NK-92 (cell line): ENCODE measurements around the gene GLG1.
"Not testable (repeated sequence)": the region's sequence is repeated elsewhere in the genome, so short reads cannot be mapped to it uniquely, and the experiment has no call there.

ENCODE experiments used
- DNase-seq: peaks from one replicate; lab custom pipeline; 2025; ENCODE audit not compliant: unreplicated experiment; lab: John Stamatoyannopoulos, UW

The GLG1 gene

DNA sequence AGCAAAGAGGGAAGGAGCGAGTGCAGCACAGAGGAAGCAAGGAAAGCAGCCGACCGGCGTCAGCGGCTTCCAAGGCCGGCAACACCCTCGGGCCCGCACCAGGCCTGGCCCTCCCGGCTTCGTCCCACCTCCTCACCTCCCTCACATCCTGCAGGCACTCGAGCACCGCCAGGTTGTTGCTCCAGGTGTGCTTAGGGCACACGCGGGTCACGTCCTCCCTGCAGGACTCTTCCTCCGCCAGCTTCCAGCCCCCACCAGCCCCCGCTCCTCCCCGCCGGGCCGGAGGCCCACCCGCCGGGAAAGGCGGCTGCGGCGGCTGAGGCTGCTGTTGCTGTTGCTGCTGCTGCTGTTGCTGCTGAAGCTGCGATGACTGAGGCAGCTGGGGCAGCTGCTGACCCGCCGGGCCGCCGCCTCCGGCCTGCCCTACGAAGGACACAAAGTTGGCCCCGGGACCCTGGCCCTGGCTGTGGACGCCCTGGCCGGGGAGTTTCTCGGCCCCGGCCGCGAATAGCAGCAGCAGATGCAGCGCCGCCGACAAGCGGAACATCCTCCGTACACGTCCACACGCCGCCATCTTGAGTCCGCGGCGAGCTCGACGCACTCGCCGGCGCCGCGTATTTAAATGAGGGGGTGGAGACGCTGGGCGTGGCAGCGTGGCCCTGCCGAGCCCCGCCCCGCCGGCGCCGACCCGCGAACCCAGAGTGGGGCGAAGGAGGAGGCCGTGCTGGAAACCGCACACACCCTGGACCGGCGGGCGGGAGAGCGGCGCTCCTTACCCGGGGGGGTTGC is at the start of gene GLG1:
GLG1 (minus strand) TSS at position 594 of the 789 bp plus-strand sequence; CDS start at position 574, 20 bp downstream.
- DNase-seq: peak; percentile 32

DNA sequence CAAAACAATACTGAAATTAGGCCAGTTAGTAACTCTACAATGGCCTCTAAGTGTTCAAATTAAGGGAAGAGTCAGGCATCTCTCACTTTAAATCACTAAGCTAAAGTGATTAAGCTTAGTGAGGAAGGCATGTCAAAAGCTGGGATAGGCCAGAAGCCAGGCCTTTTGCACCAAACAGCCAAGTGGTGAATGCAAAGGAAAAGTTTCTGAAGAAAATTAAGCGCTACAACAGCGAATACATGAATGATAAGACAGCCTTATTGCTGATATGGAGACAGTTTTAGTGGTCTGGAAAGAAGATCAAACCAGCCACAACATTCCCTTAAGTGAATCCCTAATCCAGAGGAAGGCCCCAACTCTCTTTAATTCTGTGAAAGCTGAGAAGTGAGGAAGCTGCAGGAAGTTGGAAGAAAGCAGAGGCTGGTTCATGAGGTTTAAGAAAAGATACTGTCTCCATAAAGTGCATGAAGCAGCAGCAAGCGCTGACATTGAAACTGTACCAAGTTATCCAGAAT is 47.7 kb upstream of the GLG1 start:
- no peak for DNase-seq

DNA sequence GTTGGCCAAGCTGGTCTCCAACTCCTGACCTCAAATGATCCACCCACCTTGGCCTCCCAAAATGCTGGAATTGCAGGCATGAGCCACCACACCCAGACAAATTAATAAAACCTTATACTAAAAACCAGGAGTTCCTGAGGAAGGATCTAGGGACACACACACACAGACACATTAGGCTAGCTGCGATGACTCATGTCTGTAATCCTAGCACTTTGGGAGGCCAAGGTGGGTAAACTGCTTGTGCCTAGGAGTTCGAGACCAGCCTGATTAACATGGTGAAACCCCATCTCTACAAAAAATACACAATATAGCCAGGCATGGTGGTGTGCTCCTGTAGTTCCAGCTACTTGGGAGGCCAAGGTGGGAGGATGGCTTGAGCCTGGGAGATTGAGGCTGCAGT is 46.0 kb upstream of the GLG1 start:
- not testable (repeated sequence) for DNase-seq

DNA sequence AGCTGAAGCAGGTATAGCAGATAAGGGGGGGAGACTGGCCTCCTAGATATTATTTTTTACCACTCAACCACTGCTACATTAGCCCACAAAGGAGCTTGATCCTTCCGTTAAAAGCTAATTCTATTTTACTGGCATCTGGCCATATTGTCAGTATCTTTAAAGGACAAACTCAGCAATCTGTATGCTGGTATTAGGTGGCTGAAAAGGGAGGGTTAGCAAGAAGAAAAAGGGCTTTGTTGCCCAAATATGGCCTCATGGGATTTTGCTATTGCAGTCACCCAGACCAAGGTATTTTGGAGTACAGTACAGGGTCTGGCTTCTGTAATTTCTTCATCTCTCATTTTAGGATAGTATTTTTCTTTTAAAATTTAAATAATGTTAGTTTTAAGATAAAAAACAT is 45.3 kb upstream of the GLG1 start:
- DNase-seq: no peak

DNA sequence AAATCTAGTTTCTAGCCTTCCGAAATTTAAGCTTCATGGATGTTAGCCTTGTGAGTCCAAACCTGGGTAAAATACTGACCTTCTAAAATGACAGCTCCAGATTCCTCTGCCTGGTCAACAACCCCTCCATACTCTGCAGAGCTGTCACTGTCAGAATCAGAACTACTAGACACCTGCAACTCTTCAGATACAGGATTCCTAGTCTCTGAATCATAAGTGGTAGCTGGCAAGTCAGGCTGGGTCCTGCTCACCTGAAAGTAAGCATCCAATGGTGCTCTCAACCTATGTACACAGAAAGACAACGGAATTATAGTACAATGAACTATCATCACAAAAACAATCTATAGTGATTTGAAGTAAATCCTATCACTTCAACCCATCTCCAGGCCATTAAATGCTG is 44.9 kb upstream of the GLG1 start:
- no peak for DNase-seq

DNA sequence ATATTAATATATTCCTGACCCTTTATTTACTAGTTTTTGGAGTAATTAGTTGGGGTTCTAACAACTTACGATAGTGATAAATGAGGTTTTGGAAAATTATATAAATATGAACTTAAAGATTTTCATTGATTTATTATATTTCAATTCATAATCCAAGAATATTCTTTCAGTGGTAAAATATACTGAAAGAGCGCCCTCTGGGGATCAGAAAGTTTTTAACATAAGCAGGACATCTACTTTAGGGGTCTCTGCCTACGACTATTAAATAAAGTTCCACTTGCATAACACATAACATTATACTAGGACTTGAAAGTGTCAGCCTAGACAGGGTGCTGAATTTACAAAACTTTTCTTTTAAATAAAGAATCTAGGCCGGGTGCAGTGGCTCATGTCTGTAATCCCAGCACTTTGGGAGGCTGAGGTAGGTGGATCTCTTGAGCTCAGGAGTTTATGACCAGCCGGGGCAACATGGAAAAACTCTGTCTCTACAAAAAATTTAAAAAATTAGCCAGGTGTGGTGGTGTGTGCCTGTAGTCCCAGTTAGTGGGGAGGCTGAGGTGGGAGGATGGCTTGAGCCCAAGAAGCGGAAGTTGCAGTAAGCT is 44.2 kb upstream of the GLG1 start:
- DNase-seq: no peak

DNA sequence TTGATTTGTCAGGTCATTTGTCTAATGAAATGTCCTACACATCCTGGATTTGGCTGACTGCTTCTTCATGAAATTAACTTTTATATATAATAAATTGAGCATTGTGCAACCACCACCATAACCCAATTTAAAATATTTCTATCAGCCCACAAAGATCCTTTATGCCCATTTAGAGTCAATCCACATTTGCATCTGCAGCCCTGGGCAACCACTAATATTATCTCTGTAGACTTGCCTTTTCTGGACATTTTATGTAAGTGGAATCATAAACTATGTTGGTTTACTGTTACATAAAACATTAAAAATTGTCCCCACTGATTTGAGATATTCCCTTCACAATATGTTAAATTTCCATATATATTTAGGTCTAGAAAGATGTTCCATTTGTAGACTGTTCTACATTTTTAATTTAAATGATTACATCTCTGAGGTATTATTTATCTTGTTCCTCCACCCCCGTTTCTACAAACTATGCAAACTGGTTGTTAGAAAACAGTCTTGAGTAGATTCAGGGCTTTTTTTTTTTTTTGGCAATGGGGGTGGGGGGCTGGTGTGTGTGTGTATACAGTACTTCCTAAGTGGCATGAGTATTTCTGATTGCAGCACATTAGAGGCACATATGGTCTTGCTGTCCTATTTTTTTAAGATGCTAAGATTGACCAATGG is 43.1 kb upstream of the GLG1 start:
- DNase-seq: no peak

DNA sequence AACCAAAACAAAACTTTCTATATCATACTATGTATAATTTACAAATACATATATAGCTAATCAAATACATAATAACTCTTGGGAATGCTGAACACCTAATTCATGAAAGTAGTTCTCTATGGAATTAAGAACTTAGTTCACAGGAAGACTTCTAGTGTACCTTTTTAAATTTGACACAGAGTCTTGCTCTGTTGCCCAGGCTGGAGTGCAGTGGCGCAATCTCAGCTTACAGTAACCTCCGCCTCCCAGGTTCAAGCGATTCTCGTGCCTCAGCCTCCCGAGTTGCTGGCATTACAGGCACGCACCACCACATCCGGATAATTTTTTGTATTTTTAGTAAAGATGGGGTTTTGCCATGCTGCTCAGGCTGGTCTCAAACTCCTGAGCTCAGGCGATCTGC is 35.1 kb upstream of the GLG1 start:
- DNase-seq: no peak

DNA sequence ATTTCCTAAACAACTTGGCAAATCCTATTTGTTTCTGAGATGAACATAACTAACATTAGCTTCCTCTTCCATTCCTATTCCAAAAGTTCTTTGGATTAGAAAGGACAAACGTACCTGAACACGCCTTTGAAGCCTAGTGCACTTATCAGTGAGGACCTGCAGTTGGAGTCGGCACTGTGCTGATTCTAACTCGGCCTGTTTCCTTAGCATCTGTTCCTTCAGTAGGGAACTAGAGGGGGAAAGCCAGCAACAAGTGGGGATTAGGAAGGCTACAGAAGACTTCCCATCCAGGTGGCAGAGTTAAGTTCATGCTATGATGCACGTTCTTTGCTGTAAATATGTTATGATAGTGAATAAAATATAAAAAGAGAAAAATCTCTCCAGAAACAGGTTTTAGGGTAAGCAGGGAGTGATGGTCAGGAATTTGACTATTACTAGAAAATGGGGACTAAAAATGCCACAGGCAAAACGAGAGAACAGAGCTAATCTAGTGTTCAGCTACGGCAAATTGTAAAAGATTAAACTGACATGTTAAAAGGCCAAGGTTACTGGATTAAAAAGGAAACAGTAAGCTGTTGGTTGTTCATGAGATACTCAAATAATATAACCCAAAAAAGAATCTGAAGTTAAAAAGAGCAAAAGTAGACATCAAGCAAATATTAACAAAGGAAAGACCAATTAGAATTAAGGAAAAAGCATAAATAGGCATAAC is 31.0 kb upstream of the GLG1 start:
- DNase-seq: no peak

DNA sequence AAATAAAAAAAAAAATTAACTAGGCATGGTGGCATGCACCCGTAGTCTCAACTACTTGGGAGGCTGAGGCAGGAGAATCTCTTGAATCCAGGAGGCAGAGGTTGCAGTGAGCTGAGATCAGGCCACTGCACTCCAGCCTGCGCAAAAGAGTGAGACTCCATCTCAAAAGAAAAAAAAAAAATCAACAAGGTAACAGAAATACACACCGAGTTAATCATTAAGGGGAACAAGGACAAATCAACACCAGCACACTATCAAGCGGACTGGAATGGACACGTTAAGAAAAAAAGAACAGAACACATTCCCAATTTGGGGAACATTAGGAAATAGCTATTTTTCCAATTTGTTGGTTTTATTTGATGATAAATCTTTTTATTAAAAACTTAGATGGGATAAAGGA is 28.4 kb upstream of the GLG1 start:
- DNase-seq: no peak

DNA sequence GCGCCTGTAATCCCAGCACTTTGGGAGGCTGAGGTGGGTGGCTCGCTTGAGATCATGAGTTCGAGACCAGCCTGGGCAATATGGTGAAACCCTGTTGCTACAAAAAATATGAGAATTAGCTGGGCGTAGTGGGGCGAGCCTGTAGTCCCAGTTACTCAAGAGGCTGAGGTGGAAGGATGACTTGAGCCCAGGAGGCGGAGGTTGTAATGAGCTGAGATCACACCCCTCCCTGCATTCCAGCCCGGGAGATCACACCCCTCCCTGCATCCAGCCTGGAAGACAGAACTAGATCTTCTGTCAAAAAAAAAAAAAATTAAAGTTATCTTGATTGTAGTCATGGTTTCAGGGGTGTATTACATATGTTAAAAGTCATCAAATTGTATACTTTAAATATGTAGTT is 26.8 kb upstream of the GLG1 start:
- DNase-seq: no peak

DNA sequence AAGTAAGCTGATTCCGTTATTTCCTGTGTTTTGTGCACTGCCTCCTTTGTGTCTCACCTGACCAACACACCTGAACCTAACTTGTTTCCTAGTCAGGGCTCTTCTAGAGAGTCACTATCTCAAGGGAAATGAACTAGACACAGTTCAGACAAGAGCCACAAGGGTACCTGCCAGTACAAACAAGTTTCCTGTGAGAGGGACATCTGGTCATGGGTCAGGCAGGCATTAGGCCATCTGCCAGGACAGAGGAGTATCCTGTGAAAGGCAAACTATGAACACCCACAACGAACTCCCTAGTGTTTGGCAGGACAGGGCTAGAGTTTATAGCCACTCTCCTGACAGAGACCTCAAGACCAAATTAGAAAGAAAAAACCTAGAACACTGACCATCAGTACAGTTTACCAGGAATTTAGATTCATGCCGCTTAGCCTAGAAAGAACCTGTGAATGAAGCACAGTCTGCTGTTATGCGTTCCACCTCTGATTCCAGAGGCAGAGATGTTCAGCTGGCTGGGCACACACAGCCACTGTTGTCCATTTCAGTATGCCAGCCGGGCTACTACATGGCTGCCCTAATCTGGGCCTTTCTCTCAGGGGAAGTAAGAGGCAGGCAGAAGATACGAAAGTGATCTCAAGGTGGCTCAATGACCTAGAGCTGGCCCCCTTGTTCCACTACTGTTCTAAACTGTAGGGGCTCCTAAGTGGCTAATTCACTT is 20.7 kb upstream of the GLG1 start:
- no peak for DNase-seq

DNA sequence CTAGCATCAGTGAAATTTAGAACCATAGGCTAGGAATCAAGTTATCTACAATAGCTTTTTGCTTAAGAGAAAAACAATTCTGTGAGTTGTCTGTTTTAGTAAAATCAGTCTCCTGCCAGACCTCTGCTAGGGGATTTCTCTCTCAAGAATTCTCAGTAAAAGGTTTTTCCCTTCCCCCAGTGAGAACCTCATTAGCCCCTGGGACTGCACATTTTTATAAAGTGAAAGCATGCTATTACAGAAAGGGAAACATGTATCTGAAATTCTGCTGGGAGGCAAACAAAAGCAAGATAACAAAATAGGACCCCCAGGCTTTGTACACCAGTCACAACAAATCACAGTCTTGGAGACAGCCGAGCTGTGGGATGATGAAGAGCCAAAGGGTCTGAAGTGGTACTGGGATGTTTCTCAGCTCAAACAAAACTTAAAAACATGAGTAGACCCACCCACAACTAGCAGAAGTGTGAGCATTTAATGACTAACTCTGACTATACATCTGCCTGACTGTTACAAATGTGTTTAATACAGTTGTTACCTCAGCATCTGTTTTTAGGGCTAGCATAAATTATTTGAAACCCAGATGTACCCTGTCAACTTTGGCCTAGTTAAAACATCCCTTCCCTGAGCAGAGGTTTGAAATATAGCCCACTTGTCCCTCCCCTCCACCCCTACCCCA is 20.0 kb upstream of the GLG1 start:
- no peak for DNase-seq

DNA sequence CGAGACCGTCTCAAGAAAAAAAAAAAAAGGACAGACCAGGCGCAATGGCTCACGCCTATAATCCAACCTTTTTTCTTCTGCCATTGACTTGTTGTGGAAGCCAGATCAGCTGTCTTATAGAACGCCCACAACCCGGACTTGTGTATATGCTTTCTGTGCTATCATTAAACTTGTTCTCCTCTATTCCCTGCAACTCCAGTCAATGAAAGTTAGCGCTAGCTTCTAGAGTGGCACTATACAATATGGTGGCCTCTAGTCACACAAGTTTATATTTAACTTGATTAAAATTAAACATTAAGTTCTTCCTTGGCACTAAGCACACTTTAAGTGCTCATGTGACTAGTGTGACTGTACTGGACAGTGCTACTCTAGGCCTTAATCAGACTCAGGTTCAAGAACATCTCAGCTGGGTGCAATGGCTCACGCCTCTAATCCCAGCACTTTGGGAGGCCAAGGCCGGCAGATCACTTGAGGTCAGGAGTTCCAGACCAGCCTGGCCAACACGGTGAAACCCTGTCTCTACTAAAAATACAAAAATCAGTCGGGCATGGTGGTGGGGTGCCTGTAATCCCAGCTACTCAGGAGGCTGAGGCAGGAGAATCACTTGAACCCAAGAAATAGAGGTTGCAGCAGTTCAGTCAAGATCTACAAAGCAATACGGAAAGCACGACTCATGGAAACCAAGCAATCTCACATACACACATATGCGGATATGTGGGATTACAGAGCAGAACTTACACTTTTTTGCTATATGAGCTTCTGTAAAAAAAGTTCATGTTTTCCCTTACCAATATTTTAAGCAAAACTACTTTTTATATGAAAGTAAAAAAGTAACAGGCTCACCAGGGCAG is 18.8 kb upstream of the GLG1 start:
- DNase-seq: no peak

DNA sequence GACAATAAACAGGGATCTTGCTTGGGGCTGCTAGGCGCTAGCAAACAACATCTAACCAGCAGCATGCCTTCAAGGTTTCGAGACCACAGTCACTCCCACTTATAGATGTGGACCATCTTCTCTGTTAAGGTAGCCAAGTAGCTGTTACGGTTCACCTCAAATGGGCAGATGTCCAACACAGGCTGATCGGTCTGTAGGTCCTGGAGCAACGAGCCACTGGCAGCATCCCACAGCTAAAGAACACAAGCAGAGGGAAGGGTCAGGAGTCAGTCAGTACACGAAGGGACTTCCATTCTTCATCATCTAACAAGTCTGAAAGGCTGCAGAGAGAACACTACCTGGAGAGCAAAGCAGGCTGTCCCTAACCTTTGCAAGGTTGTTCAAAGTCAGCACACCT is 16.9 kb upstream of the GLG1 start:
- no peak for DNase-seq

DNA sequence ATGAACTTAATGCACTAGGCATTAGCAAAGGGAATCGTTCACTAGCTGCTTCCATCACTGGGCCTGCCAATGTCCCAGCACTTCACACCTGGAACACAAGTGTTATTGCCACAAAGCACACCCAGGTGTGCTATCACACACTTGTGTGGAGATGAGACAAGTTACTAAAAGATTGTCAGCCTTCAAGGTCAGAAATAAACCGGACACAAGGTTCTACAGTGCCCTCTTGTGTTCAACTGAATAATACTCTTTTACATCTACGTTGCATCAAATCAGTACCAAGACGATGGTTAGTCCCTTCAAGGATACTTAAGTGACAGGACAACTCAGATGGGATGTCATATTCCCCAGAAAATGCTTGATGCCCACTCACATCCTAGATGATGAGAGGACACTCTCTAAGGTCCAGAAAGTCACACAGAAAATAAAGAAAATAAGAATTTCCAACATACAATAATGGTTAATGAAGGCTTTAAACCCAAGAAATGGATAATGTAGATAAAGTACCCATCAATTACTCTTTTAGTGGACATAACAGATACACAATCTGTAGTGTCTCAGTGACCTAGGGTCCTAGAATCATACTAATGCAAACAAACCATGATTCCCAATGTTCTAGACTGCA is 16.4 kb upstream of the GLG1 start:
- no peak for DNase-seq

DNA sequence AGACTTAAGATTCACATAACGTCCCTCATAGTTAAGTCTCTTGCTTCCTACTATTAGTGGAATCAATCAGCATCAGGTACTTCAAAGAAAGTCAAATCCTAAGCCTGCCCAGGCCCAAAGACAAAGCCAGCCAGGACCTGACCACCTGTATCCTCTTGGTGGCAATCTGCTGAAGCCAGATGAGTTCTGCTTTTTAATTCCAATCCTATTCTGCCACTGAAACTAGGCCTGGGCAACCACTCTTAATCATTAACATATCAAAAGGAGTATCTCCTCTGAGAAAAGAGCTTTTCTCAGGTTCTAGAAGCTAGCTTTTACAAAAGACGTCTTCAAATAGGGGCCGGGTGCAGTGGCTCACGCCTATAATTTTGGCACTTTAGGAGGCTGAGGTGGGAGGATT is 15.1 kb upstream of the GLG1 start:
- no peak for DNase-seq

DNA sequence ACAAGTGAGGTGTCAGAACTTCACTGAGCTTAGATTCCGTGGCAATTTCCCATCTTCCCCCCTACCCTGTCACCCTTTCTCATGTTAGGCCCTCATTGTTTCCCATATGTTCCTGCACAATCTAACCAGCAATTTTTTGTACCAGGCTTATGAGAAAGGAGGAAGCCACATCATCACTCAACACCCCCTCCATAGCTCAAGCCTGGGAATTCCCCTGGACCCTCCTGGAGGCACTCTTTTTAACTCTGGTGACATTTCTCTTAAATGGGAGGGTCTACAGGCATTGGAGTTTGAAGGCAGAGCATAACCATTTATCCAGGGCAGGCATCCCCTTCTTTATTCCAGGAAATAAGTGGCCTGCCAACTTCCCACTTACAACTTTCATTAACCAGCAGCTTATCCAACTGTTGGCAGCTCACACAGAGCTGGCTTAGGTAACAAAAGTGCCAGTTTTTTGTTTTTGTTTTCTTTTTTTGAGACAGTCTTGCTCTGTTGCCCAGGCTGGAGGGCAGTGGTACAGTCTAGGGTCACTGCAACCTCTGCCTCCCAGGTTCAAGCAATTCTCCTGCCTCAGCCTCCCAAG is 10.4 kb upstream of the GLG1 start:
- DNase-seq: no peak

DNA sequence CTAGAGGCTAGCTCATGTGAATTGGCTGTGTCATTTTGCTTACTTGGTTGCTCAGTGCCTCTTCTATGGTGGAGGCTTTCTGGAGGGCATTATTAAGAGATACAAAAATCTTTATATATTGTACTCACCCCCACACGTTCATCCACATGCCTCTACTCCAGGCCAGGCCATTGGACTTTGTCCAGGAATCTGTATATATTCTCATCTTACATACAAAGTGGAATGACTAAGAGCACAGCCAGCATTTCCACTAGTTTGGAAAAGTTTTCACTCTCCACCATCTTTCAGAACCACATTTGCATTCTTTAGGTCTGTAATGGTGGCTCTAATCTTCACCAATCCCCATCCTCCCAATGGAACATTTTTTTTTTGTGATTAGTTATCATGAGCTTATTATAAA is 4.8 kb upstream of the GLG1 start:
- no peak for DNase-seq
